Neutrophil (primary cell): Measurements from ENCODE around the gene CCBE1.

Experiments used
- H3K27ac ChIP-seq: fragments of 200-600 bp; sonication (generic); 2 replicates; pipeline ENCODE4 v1.5.1; 2016; ENCODE audit warnings: mild to moderate bottlenecking, moderate library complexity
- H3K27me3 ChIP-seq: fragments of 200-600 bp; sonication (generic); 2 replicates; pipeline ENCODE4 v1.6.0; 2016; ENCODE audit warnings: mild to moderate bottlenecking
- H3K36me3 ChIP-seq: fragments of 200-600 bp; sonication (generic); 2 replicates; pipeline ENCODE4 v1.5.1; 2017
- H3K4me1 ChIP-seq, 2 experiments: fragments of 200-600 bp in 1 of 2; sonication (generic) in 1 of 2; 1 replicate in 1 of 2; 2 replicates in 1 of 2; pipeline versions ENCODE4 v1.5.1 to v1.6.1; 2013 to 2016; ENCODE audit warnings: low read depth in 1 of 2, low read length in 1 of 2, mild to moderate bottlenecking in 1 of 2, moderate library complexity in 1 of 2; ENCODE audit not compliant: control insufficient read depth in 1 of 2, insufficient read depth in 1 of 2
- H3K4me3 ChIP-seq, 2 experiments: fragments of 200-600 bp in 1 of 2; sonication (generic) in 1 of 2; 1 replicate in 1 of 2; 2 replicates in 1 of 2; pipeline ENCODE4 v1.5.1; 2013 to 2016; ENCODE audit warnings: low read depth in 1 of 2, low read length in 1 of 2, mild to moderate bottlenecking in 1 of 2, moderate library complexity in 1 of 2
- H3K9me3 ChIP-seq: fragments of 200-600 bp; sonication (generic); 2 replicates; pipeline ENCODE4 v1.5.1; 2016
- CTCF ChIP-seq: fragments of 200-600 bp; sonication (generic); IDR thresholded peaks from 2 replicates; pipeline ENCODE4 v1.5.1; 2016; ENCODE audit warnings: antibody characterized with exemption

The CCBE1 gene

GRCh38 chr18:59690996-59691395, 6.2 kb downstream of the CCBE1 start:
- Histone ChIP-seq H3K36me3 (no peaks in the 10 kb centered on the region), H3K27me3 (peaks cover 66% of the 10 kb centered on the region), H3K27ac (no peak overlapping the region), H3K4me3 (no peak overlapping the region), H3K4me1 (no peaks in the 10 kb centered on the region), H3K9me3 (no peaks in the 10 kb centered on the region)
- TF ChIP-seq CTCF, result no peak

- Histone ChIP-seq H3K27ac (no peak overlapping the region), H3K9me3 (no peaks in the 10 kb centered on the region), H3K27me3 (peaks cover 64% of the 10 kb centered on the region), H3K4me3 (no peak overlapping the region), H3K4me1 (no peaks in the 10 kb centered on the region), H3K36me3 (no peaks in the 10 kb centered on the region)
- TF ChIP-seq CTCF, result no peak
These were observed 6.8 kb downstream of the CCBE1 start for GRCh38 chr18:59690186-59690982.

- H3K9me3 ChIP-seq, result no peaks in the 10 kb centered on the region
- no peak overlapping the region for H3K4me3 ChIP-seq
- no peak overlapping the region for H3K27ac ChIP-seq
- no peaks in the 10 kb centered on the region for H3K36me3 ChIP-seq
- no peak for TF ChIP-seq CTCF
- H3K4me1 ChIP-seq, result no peaks in the 10 kb centered on the region
- H3K27me3 ChIP-seq, result peaks cover 59% of the 10 kb centered on the region
These were observed 7.5 kb downstream of the CCBE1 start for GRCh38 chr18:59689756-59690155.

GRCh38 chr18:59686260-59686659, 11.0 kb downstream of the CCBE1 start:
- Histone ChIP-seq H3K27ac (no peak overlapping the region), H3K4me3 (no peak overlapping the region), H3K27me3 (peaks cover 43% of the 10 kb centered on the region), H3K4me1 (no peaks in the 10 kb centered on the region), H3K36me3 (no peaks in the 10 kb centered on the region), H3K9me3 (no peaks in the 10 kb centered on the region)
- no peak for TF ChIP-seq CTCF

GRCh38 chr18:59685501-59685900, 11.7 kb downstream of the CCBE1 start:
- Histone ChIP-seq H3K9me3 (no peaks in the 10 kb centered on the region), H3K36me3 (no peaks in the 10 kb centered on the region), H3K4me1 (no peaks in the 10 kb centered on the region), H3K27ac (no peak overlapping the region), H3K27me3 (peaks cover 36% of the 10 kb centered on the region), H3K4me3 (no peak overlapping the region)
- no peak for TF ChIP-seq CTCF
